B cell (primary cell): ENCODE results near the gene KCNK1.

Experiments
- EZH2 ChIP-seq: IDR thresholded peaks from 2 replicates; pipeline ENCODE4 v1.6.1; 2012; ENCODE audit warnings: borderline replicate concordance, low read depth, mild to moderate bottlenecking, moderate library complexity, low read length; ENCODE audit not compliant: insufficient read depth, poor library complexity, severe bottlenecking
- TF ChIP-seq, protein P1 (sequence below): fragments of 200-600 bp; IDR thresholded peaks from one replicate; pipeline ENCODE4 v1.8.0; 2022; ENCODE audit warnings: antibody characterized with exemption, mild to moderate bottlenecking

DNA sequence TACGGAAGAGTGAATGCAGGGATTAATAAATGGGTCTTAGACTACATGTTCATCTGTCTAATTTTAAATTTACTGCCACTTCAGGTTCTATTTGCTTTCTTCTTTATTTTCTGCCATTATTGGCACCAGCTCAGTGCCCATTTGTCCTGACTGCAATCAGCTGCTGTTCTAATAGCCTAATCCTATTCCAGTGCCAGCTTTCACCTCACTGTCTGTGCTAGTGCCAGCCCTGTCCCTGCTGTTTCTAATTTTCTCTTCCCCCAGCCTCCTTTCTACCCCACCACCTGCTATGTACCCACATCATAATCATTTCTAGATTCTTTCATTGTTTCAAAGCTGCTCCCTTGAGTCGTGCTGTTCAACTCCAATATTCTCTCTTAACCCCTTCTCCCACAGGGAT lies 86.4 kb downstream of the KCNK1 start:
- TF ChIP-seq, protein P1, sequence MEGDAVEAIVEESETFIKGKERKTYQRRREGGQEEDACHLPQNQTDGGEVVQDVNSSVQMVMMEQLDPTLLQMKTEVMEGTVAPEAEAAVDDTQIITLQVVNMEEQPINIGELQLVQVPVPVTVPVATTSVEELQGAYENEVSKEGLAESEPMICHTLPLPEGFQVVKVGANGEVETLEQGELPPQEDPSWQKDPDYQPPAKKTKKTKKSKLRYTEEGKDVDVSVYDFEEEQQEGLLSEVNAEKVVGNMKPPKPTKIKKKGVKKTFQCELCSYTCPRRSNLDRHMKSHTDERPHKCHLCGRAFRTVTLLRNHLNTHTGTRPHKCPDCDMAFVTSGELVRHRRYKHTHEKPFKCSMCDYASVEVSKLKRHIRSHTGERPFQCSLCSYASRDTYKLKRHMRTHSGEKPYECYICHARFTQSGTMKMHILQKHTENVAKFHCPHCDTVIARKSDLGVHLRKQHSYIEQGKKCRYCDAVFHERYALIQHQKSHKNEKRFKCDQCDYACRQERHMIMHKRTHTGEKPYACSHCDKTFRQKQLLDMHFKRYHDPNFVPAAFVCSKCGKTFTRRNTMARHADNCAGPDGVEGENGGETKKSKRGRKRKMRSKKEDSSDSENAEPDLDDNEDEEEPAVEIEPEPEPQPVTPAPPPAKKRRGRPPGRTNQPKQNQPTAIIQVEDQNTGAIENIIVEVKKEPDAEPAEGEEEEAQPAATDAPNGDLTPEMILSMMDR, result no peak
- TF ChIP-seq EZH2, result no peak
